IPS DF 19.7 (cell line): Measurements from ENCODE around the gene DHH.

Experiments used
- DNase-seq: peaks from one replicate; pipeline ENCODE4 v3.0.0-alpha.2; 2013; ENCODE audit warnings: low read depth, low spot score

The DHH gene

GRCh38 chr12:49051373-49051764, 43.2 kb downstream of the DHH start:
- DNase-seq = no peak

DNA sequence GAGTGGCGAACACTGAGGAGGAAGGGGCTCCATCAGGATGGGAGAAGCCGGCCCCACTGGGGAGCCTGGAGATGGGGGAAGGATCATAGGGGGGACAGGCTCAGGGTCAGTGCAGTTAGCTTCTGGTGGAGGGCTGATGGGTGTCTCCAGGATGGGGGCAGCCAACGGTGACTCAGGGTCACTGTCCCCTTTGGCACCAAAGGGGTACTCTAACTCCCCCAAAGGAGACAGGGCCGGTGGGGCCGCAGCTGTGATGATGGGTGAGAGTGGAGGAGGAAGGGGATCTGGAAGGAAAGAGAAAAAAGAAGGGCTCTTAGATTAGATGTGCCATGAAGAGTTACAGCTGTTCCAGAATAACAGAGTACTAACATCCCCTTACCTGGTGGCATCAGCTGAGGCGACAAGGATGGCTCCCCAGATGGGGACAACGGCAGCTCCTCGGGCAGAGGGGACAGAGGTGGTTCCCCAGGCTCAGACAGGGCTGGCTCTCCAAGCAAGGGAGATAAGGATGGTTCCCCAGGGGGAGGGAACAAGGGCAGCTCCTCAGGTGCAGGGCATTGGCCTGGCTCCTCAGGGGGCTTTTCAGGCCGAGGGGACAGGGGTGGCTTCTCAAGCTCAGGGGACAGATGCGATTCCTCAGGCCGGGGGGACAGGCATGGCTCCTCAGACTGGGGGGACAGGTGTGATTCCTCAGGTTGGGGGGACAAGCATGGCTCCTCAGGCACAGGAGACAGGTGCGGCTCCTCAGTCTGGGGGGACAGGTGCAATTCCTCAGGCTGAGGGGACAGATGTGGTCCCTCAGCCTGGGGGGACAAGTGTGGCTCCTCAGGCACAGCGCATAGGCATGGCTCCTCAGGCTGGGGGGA, 43.9 kb downstream of the DHH start:
- no peak for DNase-seq

- DNase-seq = no peak
These were observed 44.9 kb downstream of the DHH start for GRCh38 chr12:49049566-49050224.

DNA sequence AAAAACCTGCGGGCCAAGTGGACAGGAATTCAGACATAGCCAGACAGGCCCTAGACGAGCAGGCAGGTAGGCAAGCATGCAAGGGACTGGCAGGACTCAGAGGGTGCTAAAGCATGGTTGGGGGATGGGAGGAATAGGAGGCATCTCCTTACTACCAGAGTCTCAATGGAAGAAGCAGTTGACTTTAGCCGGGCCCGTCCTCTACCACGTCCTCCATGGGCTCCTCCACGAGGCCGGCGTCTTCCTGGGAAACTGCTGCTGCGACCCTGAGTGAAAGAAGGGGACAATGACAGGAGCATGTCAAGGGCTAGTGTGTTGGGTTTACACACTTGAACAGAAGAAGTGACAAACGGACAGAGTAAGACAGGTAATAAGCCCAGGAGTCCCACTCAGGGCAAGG, 45.6 kb downstream of the DHH start:
- no peak for DNase-seq

- no peak for DNase-seq
These were observed 48.3 kb downstream of the DHH start for GRCh38 chr12:49046129-49046895.

DNA sequence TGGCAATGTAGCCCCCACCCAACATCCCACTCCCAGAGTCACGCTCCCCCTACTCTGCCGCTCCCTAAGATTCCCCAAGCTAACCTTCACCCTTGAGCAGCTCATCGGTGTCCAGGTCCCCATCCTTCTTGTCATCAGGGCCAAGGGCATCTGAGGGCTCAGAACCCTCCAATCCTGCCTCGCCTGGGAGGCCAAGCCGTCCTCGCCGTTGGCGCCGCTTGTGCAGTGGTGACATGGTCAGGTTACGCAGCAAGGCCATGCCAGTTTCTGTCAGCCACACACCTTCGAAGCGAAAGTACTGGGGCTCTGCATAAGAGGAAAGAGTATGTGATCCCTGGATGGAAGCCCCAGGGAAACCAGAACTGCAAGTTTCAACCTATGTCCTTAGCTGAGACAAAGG, 49.9 kb downstream of the DHH start:
- no peak for DNase-seq

DNA sequence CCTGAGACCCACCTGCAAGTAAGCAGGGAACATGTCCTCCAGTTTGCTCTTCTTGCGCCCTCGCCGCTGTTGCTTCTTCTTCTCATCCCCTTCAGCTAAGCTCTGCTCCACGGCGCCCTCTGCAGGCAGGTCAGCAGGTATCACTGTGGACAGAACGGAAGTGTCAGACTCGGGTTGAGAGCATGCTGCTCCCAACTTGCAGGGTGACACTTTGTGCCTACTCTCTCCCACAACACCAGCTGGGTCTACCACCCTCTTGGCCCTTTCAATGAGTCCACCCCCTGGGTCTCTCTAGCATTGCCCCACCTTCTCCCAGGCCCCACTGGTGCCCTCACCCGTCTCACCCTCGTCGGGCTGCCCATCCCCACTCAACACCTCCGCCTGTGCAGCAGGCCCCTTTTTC, 50.7 kb downstream of the DHH start:
- DNase-seq = no peak

DNA sequence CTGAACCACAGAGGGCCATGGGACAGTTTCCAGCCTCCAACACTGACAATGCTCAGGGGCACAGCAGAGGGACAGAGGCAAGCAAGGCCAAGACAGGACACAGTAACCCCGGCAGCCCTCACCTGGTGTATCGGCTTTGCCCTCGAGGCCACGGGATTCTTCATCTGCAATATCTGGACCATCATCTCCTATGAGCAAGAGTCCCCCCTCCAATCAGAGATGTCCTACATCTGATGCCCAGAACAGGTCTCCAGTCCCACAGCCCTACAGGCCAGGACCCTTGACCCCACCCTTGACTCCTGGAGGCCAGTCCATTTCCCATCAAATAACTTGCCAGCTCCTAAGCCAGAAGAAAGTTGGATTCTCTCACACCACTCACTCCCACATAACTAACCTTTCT, 51.4 kb downstream of the DHH start:
- no peak for DNase-seq

DNA sequence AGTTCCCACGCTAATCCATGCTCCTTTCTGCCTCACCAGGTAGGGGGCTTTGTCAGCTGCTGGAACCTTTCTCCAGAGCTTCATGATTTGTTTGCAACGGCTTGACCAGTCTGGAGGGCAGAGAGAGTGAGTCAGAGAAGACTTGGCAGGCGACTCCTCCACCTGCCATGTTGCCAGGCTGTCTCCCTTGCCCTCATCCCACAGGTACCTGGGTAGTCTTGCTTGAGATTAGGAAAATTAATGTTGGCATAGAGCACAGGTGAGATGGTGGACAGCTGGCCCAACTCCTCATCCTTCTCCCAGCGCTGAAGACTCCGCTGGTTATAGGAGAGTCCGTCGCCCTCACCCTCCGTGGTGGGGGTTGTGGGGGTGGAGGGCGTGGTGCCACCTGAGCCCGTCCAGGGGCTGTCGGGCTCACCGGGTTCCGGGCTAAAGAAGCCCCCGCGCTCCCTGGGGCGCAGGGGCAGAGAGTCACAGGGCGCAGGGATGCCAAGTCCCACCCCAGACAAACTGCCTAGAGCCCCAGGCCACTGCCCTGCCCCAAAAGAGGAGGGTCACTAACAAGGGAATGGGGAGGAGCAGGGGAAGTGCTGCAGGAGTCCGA, 52.6 kb downstream of the DHH start:
- no peak for DNase-seq

DNA sequence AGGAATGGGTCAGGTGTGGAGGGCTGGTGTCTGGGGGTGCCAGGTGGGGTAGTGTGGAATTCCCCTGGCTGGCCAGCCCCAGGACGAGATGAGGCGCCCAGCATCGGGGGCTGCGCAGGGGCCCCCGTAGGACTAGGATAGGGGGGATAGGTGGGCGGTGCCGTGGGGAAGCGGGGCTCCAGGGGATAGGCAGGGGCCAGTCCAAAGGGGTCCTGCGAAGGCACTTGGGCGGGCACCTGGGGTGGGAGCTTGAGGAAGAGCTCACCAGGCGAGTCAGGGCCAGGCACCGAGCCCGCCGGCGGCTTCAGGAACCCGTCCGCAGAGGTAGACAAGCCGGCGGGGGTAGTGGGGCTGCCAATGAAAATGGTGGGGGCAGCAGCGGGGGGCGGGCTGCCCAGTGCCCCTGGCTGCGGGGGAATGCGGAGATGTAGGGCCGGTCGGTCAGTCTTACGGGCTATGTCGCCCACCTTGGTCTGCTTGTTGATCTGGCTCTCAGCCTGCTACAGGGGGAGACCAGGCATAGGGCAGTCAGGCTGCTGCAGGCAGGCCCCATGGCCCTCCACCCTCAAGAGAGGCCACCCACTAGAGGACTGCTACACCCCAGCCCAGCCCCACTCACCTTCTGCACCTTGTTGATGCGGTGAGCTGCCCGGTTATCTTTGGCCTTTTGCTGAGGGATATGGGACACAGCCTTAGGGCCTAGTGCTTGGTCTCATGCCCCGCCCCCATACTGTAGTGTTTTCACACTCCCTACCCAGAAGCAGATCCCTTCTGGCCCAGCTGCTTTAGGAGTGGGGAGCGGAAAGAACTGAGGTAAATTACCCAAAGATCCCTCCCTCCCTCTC, 53.3 kb downstream of the DHH start:
- DNase-seq = no peak

- no peak for DNase-seq
These were observed 54.2 kb downstream of the DHH start for GRCh38 chr12:49040364-49040855.

- no peak for DNase-seq
These were observed 54.9 kb downstream of the DHH start for GRCh38 chr12:49039421-49040363.

DNA sequence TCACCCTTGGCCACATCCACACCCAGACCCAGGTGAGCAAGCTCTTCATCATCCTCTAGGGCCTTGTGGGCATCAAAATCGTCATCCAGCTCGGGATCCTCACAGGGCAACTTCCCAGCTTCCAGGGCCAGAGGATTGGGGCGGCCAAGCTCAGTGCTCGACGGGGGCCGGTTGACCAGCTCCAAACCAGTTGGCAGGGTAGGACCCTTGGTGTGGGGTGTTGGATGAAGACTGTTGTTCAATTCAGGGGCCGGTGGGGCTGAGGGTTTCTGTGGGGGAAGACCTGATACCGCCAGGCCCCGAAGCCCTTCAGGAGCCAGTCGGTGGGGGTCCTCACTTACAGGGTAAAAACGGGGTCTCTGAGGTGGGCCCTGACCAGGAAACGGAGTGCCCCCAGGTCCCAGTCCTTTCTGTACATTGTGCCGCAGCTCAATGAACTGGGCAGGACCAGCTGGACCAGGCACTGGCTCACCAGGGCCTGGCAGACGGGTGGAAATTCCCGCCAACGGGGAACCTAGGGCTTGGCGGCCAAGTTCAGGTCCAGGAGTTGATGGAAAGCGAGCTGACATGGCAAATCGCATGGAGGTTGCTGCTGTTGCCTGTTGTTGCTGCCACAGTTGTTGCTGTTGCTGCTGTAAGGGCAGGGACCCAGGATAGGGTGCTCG, 56.2 kb downstream of the DHH start:
- DNase-seq = no peak

DNA sequence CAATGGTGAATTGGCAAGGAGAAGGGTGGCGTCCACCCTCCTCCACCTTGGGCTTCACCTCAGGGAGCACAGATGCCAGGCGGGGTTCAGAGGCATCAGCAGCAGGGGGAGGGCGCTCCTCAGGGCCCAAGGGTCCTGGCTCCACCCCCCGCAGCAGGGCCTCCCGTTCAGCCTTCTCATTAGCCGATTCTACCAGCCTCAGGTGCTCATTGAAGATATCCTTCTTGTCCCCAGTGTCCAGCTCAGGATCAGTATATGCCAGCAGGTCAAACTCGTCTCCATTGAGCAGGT, 56.7 kb downstream of the DHH start:
- no peak for DNase-seq

GRCh38 chr12:49037111-49037946, 57.3 kb downstream of the DHH start:
- DNase-seq = no peak
